Cardiac muscle cell (in vitro differentiated cells and primary cell): ENCODE data around the gene ALDH18A1. TPM values are rescaled to one million over a fixed set of nuclear protein-coding genes. Genes with fewer than 3 reads are reported as not detected.

ENCODE experiments used
- DNase-seq, 2 donors: peaks; one replicate each; pipeline versions ENCODE4 v3.0.0 to v3.0.0-alpha.2; 2010 to 2017; ENCODE audit warnings: low read depth in 1 of 2, low spot score in 1 of 2
- H3K27ac ChIP-seq: fragments of 200-600 bp; sonication (generic); 2 replicates; pipeline ENCODE4 v1.5.1; 2016
- H3K27me3 ChIP-seq: fragments of 200-600 bp; sonication (generic); 2 replicates; pipeline ENCODE4 v1.6.0; 2016; ENCODE audit warnings: control low read depth
- H3K36me3 ChIP-seq: fragments of 200-600 bp; sonication (generic); 2 replicates; pipeline ENCODE4 v1.5.1; 2016; ENCODE audit warnings: control low read depth
- H3K4me1 ChIP-seq: fragments of 200-600 bp; sonication (generic); 2 replicates; pipeline ENCODE4 v1.8.1; 2017; ENCODE audit warnings: low read depth, mild to moderate bottlenecking, mixed run types
- H3K4me3 ChIP-seq: fragments of 200-600 bp; sonication (generic); 2 replicates; pipeline ENCODE4 v1.5.1; 2016; ENCODE audit warnings: mild to moderate bottlenecking
- H3K9me3 ChIP-seq: fragments of 200-600 bp; sonication (generic); 2 replicates; pipeline ENCODE4 v1.5.1; 2017; ENCODE audit warnings: low read depth, mild to moderate bottlenecking, control low read depth
- polyA plus RNA-seq: library from polyadenylated mRNA; unstranded; fragments of >200 nt; fragmentation: Nextera tagmentation; extraction: Ambion mirVana; gene quantifications from 2 replicates; pipeline ENCODE4 v1.2.1, GENCODE V29; 2016
- total RNA-seq: library from RNA; depleted of rRNA; stranded (reverse); fragments of >200 nt; gene quantifications from 2 replicates; pipeline ENCODE4 v1.2.3, GENCODE V29; 2016
- TF ChIP-seq, protein P1 (sequence below): IDR thresholded peaks from 2 replicates; pipeline ENCODE4 v1.5.1; 2012; ENCODE audit warnings: low read depth, mild to moderate bottlenecking, low read length

The ALDH18A1 gene
- total and polyA plus RNA-seq, 2 experiments from 2014 or later: 40.4 to 49.3 TPM

DNA sequence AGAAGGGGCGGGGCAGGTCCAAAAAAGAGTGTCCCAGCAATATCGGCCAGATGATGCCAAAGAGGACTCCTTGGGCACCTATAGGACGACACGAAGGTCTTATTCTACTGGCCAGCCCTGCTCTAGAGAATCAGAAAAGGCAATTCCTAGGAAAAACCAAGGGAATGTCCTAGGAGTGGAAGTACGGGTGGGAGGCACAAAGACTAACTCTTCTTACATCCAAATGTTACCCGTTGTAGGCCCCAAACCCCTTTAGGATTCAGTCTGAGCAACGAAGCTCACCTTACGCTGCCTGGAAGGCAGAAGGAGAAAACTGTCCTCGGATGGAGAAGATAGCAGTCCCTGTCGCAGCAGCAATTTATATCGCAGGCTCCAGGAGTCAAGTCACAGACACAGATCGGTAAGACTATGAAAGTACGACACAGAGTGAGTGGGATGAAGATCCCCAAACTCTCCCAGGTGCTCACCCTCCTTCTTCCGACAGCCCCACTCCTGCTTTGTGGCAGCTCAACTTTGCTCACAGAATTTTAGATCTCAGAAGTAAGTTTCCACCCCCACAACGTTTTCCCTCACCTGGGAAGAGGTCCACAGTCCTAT is 36.7 kb upstream of the ALDH18A1 start:
- DNase-seq: peak; percentile 1 to 5
- Histone ChIP-seq H3K36me3 (peaks cover 21% of the 10 kb centered on the region), H3K4me3 (peak overlapping the region; percentile 88), H3K4me1 (peaks cover 7% of the 10 kb centered on the region), H3K27ac (peak overlapping the region; percentile 87), H3K9me3 (no peaks in the 10 kb centered on the region), H3K27me3 (no peaks in the 10 kb centered on the region)
- TF ChIP-seq, protein P1, sequence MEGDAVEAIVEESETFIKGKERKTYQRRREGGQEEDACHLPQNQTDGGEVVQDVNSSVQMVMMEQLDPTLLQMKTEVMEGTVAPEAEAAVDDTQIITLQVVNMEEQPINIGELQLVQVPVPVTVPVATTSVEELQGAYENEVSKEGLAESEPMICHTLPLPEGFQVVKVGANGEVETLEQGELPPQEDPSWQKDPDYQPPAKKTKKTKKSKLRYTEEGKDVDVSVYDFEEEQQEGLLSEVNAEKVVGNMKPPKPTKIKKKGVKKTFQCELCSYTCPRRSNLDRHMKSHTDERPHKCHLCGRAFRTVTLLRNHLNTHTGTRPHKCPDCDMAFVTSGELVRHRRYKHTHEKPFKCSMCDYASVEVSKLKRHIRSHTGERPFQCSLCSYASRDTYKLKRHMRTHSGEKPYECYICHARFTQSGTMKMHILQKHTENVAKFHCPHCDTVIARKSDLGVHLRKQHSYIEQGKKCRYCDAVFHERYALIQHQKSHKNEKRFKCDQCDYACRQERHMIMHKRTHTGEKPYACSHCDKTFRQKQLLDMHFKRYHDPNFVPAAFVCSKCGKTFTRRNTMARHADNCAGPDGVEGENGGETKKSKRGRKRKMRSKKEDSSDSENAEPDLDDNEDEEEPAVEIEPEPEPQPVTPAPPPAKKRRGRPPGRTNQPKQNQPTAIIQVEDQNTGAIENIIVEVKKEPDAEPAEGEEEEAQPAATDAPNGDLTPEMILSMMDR: no peak

DNA sequence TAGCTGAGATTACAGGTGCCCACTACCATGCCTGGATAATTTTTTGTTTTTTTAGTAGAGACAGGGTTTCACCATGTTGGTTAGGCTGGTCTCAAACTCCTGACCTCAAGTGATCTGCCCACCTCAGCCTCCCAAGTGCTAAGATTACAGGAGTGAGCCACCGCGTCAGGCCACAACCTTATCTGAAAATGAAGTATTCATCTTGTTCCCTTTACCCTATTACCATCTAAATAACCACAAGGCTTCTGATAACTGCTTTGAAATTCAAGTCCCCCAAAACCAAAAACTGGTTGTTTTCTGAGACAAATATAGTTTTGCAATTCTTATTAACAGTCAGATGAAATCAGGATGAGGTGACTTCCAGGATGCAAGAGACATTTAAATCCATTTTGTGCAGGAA is 34.8 kb upstream of the ALDH18A1 start:
- TF ChIP-seq, protein P1: no peak
- no peaks in the 10 kb centered on the region for H3K9me3 ChIP-seq
- H3K4me1 ChIP-seq: peaks cover 7% of the 10 kb centered on the region
- H3K27me3 ChIP-seq: no peaks in the 10 kb centered on the region
- no peak overlapping the region for H3K4me3 ChIP-seq
- no peak for DNase-seq
- H3K27ac ChIP-seq: no peak overlapping the region
- peaks cover 28% of the 10 kb centered on the region for H3K36me3 ChIP-seq

DNA sequence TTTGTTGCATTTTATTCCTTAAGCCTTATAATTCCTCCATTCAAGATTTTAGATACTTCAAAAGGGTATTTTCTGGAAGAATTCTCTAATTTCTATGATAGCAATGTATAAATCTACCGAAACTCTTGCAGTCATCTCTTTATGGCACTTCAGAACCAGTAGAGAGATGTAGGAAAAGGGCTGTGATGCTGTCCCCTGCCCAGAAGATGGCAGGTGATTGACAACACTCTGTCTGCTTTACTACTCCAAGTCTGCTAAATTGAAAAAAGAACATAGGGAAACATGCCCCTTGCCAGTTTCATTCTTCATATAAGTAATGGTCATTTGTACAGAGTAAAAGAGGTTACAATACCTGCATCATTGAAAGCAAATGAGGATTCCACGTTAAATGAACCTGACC is 32.1 kb upstream of the ALDH18A1 start:
- Histone ChIP-seq H3K4me1 (peaks cover 7% of the 10 kb centered on the region), H3K36me3 (peaks cover 50% of the 10 kb centered on the region), H3K27ac (no peak overlapping the region), H3K27me3 (no peaks in the 10 kb centered on the region), H3K9me3 (no peaks in the 10 kb centered on the region), H3K4me3 (no peak overlapping the region)
- TF ChIP-seq, protein P1: no peak
- DNase-seq: no peak

DNA sequence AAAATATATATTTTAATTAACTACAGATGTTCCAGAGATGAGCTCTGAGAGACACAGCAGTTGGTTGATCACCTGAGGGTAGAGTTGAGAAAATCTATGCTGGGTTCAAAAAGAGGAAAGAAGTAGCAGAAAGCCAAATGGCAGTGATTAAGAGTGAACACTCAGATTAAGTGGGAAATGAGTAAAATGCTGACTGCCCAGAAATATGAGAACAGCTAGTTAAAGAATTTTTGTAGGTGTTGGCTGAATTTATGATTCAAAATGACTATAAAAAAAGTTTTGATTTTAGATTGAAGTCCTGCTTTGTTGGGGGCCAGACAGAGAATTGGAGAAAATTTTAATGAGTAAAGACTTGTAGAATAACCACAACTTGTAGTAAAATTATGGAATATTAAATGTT is 27.5 kb upstream of the ALDH18A1 start:
- H3K27me3 ChIP-seq: no peaks in the 10 kb centered on the region
- TF ChIP-seq, protein P1: no peak
- no peak overlapping the region for H3K4me3 ChIP-seq
- no peak for DNase-seq
- H3K9me3 ChIP-seq: no peaks in the 10 kb centered on the region
- H3K36me3 ChIP-seq: peaks cover 65% of the 10 kb centered on the region
- H3K27ac ChIP-seq: no peak overlapping the region
- no peaks in the 10 kb centered on the region for H3K4me1 ChIP-seq

DNA sequence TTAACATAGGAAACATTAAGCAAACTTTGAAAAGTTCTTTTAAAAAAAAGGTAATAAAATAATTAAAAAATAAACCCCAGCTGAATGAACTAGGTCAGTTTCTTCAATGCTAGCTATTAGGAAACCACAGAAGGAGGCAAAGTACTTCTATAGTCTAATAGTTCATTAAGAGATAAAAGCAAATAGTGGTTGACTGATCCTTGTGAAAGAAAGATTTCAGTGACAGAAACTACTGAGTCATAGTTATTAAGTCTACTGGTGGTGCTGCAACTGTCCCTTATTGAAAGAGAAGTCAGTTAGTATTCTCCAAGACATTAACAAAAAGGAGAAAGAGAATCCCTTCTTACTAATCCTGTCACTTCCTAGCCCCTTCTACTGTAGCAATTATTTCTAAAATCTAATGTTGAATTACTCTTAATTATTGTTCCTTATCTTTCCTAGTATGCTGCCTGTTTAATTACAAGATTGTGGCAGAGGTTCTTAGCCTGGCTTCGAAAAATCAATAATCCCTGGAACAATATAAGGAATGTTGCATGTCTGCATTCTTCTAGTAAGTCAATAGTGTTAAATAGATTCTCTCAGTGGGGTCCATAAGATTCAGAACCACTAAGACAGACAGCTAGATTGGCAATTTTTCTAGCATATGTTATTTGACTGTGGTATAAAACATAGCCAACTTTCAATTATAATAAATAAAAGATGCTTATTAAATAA is 19.0 kb upstream of the ALDH18A1 start:
- no peaks in the 10 kb centered on the region for H3K4me1 ChIP-seq
- TF ChIP-seq, protein P1: no peak
- DNase-seq: no peak
- peaks cover 39% of the 10 kb centered on the region for H3K36me3 ChIP-seq
- H3K27ac ChIP-seq: no peak overlapping the region
- H3K4me3 ChIP-seq: no peak overlapping the region
- H3K9me3 ChIP-seq: no peaks in the 10 kb centered on the region
- no peaks in the 10 kb centered on the region for H3K27me3 ChIP-seq
